Stomach smooth muscle (tissue), 2 donors: Measurements from ENCODE around the gene TTC28.

Experiments
- H3K27ac ChIP-seq: one replicate; pipeline ENCODE4 v1.7.0; 2013; ENCODE audit warnings: mild to moderate bottlenecking, low read length, inconsistent platforms
- H3K27me3 ChIP-seq, 2 donors: one replicate each; pipeline ENCODE4 v1.7.0; 2013; ENCODE audit warnings: low read length in 2 of 2; ENCODE audit not compliant: insufficient read depth in 2 of 2, control insufficient read depth in 1 of 2
- H3K36me3 ChIP-seq, 2 donors: one replicate each; pipeline ENCODE4 v1.7.0; 2013; ENCODE audit warnings: low read length in 2 of 2; ENCODE audit not compliant: control insufficient read depth in 2 of 2, insufficient read depth in 2 of 2
- H3K4me1 ChIP-seq: one replicate; pipeline ENCODE4 v1.7.0; 2013; ENCODE audit warnings: low read length; ENCODE audit not compliant: control insufficient read depth, insufficient read depth
- H3K4me3 ChIP-seq, 2 donors: one replicate each; pipeline ENCODE4 v1.7.0; 2013; ENCODE audit warnings: low read length in 2 of 2
- H3K9ac ChIP-seq, 2 donors: one replicate each; pipeline ENCODE4 v1.7.0; 2013; ENCODE audit warnings: low read length in 2 of 2, mild to moderate bottlenecking in 1 of 2
- H3K9me3 ChIP-seq, 2 donors: one replicate each; pipeline ENCODE4 v1.7.0; 2013; ENCODE audit warnings: low read length in 2 of 2; ENCODE audit not compliant: control insufficient read depth in 2 of 2
- donor health status: healthy.
- donor health status: Pancreatic carcinoma.

TTC28 gene

GRCh38 chr22:27976586-27976985 lies 703.1 kb downstream of the TTC28 start:
- Histone ChIP-seq H3K9ac (no peak overlapping the region), H3K4me1 (no peaks in the 10 kb centered on the region), H3K4me3 (no peak overlapping the region), H3K27me3 (no peaks in the 10 kb centered on the region), H3K9me3 (peaks cover 0 to 3% of the 10 kb centered on the region in 2 donors), H3K27ac (no peak overlapping the region), H3K36me3 (no peaks in the 10 kb centered on the region)

- Histone ChIP-seq H3K27me3 (no peaks in the 10 kb centered on the region), H3K9ac (no peak overlapping the region), H3K9me3 (peaks cover 0 to 3% of the 10 kb centered on the region in 2 donors), H3K27ac (no peak overlapping the region), H3K36me3 (no peaks in the 10 kb centered on the region), H3K4me3 (no peak overlapping the region), H3K4me1 (no peaks in the 10 kb centered on the region)
These were observed 704.1 kb downstream of the TTC28 start for GRCh38 chr22:27975381-27976013.

- no peak overlapping the region for H3K27ac ChIP-seq
- H3K4me3 ChIP-seq: no peak overlapping the region
- H3K4me1 ChIP-seq: no peaks in the 10 kb centered on the region
- H3K9me3 ChIP-seq: peaks cover 0 to 3% of the 10 kb centered on the region in 2 donors
- no peaks in the 10 kb centered on the region for H3K36me3 ChIP-seq
- H3K9ac ChIP-seq: no peak overlapping the region
- no peaks in the 10 kb centered on the region for H3K27me3 ChIP-seq
These were observed 705.8 kb downstream of the TTC28 start for GRCh38 chr22:27973846-27974245.

- Histone ChIP-seq H3K9ac (no peak overlapping the region), H3K27me3 (no peaks in the 10 kb centered on the region), H3K4me3 (no peak overlapping the region), H3K4me1 (no peaks in the 10 kb centered on the region), H3K9me3 (peaks cover 0 to 3% of the 10 kb centered on the region in 2 donors), H3K36me3 (no peaks in the 10 kb centered on the region), H3K27ac (no peak overlapping the region)
These were observed 706.6 kb downstream of the TTC28 start for GRCh38 chr22:27972732-27973698.

GRCh38 chr22:27971926-27972325 lies 707.7 kb downstream of the TTC28 start:
- no peaks in the 10 kb centered on the region for H3K36me3 ChIP-seq
- peaks cover 0 to 3% of the 10 kb centered on the region in 2 donors for H3K9me3 ChIP-seq
- no peaks in the 10 kb centered on the region for H3K4me1 ChIP-seq
- no peak overlapping the region for H3K4me3 ChIP-seq
- no peaks in the 10 kb centered on the region for H3K27me3 ChIP-seq
- H3K27ac ChIP-seq: no peak overlapping the region
- H3K9ac ChIP-seq: no peak overlapping the region

- Histone ChIP-seq H3K36me3 (no peaks in the 10 kb centered on the region), H3K27ac (no peak overlapping the region), H3K4me1 (no peaks in the 10 kb centered on the region)
These were observed 708.9 kb downstream of the TTC28 start for GRCh38 chr22:27970596-27971220.

GRCh38 chr22:27966168-27967064 lies 713.2 kb downstream of the TTC28 start:
- Histone ChIP-seq H3K27ac (no peak overlapping the region), H3K4me1 (no peaks in the 10 kb centered on the region), H3K4me3 (no peak overlapping the region), H3K9me3 (no peaks in the 10 kb centered on the region), H3K36me3 (no peaks in the 10 kb centered on the region), H3K9ac (no peak overlapping the region), H3K27me3 (no peaks in the 10 kb centered on the region)

More at GRCh38 chr22:27970596-27971220, 708.9 kb downstream of the TTC28 start:
- Histone ChIP-seq H3K4me3 (no peak overlapping the region), H3K9me3 (peaks cover 0 to 3% of the 10 kb centered on the region in 2 donors), H3K9ac (no peak overlapping the region), H3K27me3 (no peaks in the 10 kb centered on the region)

GRCh38 chr22:27962268-27963044 lies 717.2 kb downstream of the TTC28 start:
- Histone ChIP-seq H3K27me3 (no peaks in the 10 kb centered on the region), H3K4me1 (no peaks in the 10 kb centered on the region), H3K4me3 (no peak overlapping the region), H3K27ac (no peak overlapping the region), H3K36me3 (no peaks in the 10 kb centered on the region), H3K9ac (no peak overlapping the region), H3K9me3 (no peaks in the 10 kb centered on the region)

GRCh38 chr22:27961680-27962079 lies 718.0 kb downstream of the TTC28 start:
- Histone ChIP-seq H3K9ac (no peak overlapping the region), H3K27ac (no peak overlapping the region)

More at GRCh38 chr22:27961680-27962079, 718.0 kb downstream of the TTC28 start:
- no peak overlapping the region for H3K4me3 ChIP-seq
- H3K4me1 ChIP-seq: no peaks in the 10 kb centered on the region
- H3K9me3 ChIP-seq: no peaks in the 10 kb centered on the region
- no peaks in the 10 kb centered on the region for H3K36me3 ChIP-seq
- H3K27me3 ChIP-seq: no peaks in the 10 kb centered on the region
